NCI-H69 (cell line): Measurements from ENCODE around the gene TOP3B.

ENCODE experiments used
- DNase-seq: peaks from one replicate; lab custom pipeline; 2025; lab: John Stamatoyannopoulos, UW

Gene TOP3B

DNA sequence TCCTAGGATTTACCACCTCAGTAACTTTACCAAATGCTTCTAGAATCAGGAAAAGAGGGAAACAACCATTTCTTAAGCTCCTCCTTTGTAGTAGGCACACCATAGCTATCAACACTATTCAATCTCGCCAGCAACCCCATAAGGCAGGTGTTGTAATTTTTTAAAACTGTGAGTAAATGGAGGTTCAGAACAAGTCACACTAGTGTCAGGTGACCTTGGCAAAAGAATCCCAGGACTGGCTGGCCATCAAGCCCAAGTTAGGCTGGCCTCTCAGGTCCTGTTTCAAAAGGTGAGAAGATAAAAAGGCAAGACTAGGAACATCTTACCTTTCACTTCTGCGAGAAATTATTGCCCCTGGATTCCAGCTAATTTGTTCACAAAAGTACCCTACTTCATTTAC, 713 bp downstream of the TOP3B start:
- no peak for DNase-seq

DNA sequence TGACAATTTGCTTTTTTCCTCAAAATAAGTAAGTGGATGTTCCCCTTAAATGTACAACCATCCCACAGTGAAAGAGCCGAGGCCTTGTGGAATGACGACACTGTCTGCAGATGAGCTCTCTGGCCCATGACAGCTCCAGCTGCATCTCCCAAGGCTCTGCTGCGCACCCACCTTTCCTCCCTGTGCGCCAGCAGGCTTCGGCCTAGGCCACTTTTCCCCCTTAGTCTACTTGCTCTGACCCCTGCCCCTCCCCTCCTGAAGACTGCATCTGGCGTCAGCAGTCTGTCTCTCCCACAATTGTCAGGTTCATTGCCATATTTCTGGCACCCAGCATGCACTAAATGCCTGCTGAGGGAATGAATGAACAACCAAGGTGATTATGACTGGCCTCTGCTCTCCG, 2.0 kb downstream of the TOP3B start:
- DNase-seq: no peak

DNA sequence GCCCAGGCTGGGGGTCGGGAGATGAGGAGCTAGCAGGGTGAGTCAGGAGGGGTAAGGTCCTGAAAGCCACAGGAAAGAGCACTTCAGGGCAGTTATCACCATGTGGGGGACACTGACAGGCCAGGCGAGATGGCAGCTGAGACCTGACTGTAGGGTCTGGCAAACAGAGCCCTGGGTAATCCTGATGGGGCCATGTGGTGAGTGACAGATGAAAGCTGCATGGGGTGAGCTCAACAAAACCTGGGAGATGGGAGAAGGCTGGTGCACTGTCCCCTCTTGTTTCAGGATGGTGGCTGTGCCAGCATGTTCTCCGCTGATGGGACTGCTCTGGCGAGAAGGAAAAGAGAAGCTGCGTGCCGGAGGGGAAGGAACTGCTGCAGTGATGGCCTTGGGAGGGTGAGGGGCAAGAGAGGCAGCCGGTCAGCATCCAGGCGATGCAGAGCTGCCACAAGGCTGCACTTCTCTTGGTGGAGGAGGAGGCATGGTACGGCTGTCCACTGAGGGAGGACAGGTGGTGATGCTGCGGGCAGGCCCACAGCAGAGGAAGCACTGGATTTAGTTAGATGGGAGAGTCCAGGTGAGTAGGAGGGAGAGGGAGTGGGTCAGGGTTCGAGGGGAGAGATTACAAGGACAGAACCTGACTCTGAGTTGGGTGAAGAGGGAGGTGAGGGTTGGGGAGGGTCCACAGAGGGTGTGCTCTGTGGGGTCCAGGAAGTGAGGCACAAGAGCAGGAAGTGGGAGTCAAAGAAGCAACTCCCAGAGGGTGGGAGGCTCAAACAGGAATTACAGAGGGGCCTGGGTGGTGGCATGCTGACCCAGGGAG, 3.8 kb downstream of the TOP3B start:
- DNase-seq: no peak

DNA sequence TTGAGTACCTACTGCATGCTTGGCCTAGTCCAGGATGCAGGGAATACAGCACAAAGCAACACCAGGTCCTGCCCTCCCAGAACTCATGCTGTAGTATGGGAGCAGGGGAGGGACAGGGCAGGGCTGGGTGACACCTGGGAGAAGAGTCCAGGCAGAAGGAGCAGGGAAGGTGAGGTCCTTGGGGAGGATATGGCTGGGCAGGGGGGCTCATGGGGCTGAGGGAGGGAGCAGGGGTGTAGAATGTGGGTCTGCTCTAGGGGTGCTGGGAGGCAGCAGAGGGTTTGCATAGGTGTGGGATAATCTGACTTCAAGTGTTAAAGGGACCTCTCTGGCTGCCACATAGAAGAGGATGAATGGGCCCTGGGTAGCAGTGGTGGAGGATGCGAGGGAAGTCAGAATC, 4.8 kb downstream of the TOP3B start:
- no peak for DNase-seq

DNA sequence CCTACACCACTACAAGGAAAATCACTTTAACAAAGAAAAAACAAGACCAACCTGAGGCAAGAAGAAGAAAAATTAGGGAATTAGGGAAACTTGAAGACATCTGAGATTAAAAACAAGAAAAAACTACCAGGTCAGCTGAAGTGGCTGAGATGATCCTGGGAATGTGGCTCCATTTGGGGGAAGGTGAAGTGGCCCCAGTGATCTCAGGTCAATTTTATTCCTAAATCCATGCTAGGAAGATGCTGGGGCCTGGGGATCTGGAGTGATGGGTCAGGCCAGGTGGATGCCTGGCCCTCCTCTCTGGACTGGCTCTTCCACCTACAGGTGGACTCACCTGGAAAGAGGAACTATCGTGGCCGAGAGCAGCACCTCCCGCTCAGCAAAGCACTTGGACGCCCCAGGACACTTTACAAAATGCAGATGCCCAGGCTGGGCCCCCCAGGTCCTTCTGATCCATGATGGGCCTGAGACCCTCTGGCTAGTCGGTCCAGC, 6.7 kb downstream of the TOP3B start:
- no peak for DNase-seq

DNA sequence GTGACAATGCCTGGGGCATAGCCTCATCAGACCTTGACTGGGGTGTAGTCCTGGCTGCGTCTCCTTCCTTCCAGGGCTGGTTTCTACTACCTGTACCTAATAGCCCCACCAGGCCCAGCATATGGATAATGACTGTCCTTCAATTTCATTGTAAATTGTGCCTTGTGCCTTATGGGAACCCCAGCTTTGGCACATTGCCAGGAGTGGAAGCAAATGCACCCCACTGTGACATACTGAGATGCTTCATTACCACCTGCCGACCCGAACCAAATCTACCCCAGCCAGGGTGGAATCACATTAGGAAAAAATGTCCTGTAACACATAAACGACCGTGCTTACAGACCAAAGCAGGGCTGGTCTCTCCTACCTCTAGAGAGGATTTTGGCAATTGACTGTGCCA, 7.3 kb downstream of the TOP3B start:
- peak; percentile 74 for DNase-seq

DNA sequence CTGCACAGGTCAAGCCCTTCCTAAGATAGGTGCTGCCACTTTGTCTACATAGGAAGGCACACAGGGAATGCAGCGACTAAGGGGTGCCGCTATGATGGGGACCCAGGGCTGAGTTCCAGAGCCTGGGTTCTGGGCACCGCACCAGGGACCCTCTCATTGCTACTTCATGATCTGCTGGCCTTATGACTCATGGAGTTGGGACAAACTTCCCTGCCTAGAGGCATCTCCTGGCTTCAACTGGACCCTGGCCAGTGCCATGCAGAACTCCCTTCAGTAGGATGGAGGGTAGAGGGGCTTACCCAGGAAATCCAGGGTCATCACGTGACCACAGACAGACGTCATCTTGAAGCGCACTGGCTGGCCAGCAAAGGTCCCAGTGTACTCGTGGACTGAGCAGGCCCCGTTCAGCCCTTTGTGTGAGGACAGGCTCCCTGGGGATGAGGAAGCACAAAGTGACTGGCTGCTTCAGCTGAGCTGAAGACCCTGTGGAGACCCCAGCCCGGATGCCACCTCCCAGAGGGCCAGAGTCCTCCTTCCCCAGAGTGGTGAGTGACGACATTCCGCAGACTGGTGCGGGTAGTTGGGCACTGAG, 8.4 kb downstream of the TOP3B start:
- DNase-seq: no peak

DNA sequence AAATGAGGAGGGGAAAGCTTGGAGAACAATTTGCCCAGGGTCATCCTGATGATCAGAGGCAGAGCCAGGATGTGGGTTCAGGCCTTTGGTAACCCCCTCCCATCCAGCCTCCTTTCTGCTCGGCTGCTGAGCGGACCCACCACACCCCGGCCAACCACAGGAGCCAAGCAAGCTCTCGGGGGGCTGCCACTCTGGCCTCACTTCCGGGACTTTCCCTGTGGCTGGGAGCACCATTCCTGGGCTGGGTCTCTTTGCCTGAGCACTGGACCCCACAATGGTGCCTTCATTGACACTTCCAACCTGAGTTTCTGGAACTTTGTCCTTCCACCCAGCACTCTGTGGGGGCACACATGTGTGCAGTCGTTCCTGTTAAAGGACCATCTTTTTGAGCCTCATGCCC, 9.8 kb downstream of the TOP3B start:
- no peak for DNase-seq

DNA sequence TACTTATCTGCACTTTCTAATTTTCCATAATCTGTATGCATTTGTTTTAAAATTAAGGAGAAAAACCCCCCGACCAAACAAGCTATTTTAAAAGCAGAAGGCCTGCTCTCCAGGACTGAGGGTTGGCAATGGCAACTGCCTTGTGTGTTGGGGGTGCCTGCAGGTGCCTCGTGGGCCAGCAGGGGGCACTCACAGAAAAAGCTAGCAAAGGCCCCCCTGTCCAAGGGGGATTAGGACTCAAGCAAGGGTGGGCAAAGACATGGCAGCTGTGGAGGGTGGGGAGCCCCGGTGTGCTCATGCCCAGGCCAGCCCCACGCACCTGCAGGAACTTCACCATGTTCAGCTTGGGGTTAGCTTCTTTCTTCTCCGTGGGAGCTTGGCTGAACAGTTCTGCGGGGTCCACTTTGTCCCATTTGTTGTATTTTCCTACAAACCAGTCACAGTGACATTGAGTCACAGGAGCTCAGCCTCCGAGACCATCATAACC, 10.3 kb downstream of the TOP3B start:
- peak; percentile 16 for DNase-seq

DNA sequence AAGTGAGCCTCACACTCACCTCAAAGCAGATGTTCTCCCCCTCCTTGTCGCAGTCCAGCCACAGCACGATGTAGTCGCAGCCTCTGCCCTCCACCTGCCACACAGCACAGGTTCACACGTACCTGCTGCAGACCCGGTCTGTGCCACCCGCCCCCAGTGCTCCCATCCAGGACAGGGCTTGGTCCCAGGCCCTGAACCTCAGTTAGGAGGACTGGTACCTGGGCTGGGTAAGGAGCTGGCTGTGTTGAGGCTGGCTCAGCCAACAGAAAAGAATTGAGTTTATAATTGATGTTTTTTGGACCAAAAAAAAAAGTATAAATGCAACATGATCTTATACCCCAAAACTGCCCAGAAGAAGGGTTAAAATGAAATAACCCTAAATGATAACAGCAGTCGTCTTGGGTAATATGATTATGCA, 10.7 kb downstream of the TOP3B start:
- no peak for DNase-seq

DNA sequence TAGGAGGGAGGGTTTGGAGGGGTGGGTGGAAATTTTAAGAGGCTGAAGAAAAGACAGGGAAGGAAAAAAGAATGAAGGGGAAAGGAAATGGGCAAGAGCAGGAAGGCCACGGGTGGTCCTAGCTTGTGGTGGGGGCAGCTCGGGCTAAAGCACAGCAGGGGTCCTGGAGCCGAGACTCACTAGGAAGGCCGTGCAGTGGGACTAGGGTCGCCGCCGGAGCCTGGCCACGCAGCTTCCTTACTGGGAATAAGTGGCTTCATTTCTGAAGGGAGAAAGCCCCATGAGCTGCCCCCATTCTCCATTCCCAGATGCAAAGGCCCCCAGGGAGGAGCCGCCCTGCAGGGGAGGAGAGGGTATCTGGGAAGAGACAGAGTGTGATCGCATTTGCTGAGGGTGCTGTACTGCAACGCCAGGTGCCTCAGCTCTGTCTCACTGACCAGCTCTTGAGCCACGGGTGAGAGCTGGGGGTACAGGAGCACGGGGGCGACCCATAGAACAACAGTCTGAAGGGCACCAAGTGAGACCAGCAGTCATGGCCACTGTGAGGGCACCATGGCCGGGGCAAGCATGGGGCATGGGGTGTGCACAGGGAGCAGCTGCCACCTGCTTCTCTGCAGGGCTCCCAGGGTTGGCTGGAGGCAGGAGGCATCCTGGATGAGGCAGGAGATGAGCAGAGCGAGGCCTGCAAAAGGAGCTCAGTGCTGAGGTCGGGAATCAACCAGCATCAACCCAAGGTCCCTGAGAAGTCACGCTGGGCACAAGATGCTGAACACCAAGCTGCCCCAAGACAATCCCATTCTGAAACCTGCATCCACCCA, 11.6 kb downstream of the TOP3B start:
- DNase-seq: no peak

DNA sequence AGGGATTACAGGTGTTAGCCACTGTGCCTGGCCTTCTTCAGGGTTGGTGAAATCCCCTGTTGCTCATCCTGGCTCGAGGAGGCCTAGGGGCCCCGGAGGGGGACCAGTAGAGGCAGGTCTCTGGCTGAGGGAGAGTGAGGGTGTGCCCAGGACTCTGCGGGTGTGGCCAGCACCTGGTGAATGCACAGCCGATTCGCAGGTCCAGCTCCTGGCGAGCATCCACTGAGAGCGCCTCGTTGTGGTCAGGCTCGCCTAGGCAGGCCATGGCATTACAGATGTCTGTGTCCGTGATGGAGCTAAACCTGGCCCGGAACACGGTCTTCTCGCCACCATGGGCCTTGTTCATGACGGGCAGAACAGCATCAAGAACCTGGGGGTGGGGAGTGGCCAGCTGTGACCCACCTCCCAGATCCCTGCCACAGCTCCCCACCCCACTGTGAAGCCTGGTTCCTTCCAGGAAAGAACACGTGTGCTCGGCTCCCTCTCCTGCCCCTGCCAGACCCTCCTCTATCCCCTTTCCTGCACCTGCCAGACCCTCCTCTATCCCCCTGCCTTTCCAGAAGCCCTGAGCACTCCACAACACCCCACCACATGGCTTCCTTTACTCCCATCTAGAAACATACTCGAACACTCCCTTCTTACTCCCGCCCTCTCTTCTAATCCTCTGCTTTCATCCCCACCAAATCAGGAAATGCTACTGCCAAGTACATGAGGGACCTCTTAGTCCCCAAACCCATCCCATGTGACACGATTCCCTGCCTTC, 12.4 kb downstream of the TOP3B start:
- no peak for DNase-seq

DNA sequence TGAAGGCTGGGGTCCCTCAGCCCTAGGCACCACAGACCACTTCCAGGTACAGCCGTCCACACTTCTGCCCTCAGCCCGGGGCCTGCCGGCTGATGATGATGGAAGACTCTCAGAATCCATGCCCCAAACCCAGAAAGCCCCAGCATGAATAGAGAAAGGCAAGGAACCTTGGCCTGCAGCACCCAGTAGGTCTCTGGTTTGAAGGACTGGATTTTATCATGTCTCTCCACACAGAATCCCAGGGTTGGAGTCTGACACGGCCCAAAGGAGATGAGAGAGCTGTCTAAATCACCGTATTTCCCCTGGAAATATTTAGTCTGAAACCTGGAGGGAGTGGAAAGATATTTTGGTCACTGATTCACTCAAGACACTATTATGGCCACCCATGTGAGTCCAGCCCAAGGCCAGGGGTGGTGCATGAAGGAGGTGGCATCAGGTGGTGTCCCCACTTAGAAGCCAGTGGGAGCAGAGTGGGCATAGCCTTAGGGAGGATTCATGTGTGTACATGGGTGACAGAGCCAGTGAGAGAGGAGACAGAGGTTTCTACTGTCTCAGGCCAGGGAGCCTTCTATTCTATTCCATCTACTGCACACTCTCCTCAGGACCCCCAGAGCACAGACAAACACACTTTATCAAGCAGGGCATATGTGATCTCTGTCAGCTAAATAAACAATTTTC, 14.0 kb downstream of the TOP3B start:
- DNase-seq: no peak

DNA sequence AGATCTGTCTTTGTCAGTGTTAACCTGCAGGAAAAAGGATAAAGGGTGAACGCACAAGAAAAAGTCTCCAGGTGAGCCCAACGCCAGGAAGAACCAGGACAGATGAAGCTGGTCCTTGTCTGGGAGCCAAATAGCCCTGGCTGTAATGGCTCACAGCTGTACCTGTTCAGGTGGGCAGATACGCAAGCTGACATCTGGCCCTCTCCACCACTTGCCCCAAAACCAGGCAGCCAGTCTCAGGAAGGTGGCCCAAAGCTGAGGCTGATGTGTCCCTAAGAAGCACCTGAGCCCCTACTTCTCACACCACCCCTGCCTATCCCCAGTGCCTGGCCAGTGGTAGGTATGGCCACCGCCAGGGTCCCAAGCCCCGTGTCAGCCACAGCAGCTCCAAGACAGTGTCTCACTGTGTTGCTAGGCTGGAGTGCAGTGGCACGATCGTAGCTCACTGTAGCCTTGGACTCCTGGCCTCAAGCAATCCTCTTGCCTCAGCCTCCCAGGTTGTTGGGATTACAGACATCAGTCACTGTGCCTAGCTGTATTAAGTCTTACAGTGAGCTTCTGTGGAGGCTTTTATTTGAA, 14.8 kb downstream of the TOP3B start:
- DNase-seq: no peak

DNA sequence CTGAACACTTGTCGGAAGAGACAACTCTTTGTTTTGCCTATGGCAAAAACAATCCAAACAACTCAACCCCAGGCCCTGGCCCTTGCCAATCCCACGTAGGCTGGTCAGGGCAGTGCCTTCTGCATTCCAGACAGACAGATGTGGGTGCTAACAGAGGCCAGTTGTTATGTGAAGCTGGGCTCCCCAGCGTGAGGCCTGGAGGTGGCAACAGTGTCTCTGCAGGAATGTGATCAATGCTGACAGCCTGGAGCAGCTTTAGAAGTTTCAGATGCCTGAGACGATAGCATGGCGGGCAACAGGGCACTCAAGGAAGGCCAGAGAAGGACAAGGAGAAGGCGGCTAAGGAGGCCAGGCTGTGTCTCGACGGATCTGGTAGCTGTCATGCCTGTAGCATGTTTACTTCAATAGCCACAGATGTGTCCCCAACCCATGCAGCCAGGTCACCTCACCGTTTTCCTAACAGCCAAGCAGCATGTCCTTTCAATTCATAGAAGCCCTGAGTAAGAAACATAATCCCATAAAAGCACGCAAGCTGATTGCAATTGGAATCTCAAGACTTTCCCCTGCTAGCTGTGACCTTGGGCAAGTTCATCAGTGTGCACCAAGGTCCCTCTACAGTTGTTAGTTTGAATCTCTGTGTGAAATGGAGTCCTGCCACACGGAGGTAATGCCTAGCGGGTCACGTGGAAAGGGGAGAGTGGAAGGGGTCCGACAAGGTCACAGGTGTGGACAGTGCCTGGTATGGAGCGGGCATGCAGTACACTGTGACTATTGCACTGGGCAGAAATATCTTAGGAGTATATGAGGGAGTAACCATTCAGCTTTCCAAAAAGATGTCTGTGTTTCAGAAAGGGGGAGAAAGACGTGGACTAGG, 15.7 kb downstream of the TOP3B start:
- no peak for DNase-seq

DNA sequence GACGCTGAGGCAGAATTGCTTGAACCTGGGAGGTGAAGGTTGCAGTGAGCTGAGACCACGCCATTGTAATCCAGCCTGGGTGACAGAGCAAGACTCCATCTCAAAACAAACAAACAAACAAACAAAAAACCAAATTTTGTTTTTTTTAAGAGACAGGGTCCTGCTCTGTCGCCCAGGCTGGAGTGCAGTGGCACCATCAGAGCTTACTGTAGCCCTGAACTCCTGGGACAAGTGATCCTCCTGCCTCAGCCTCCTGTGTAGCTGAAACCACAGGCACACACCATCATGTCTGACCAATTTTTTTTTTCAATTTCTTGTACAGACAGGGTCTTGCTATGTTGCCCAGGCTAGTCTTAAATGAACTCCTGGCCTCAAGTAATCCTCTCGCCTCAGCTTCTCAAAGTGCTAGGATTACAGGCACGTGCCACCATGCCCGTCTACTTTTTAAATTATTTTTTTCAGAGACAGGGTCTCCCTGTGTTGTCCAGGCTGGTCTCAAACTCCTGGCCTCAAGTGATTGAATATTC, 16.8 kb downstream of the TOP3B start:
- DNase-seq: no peak

DNA sequence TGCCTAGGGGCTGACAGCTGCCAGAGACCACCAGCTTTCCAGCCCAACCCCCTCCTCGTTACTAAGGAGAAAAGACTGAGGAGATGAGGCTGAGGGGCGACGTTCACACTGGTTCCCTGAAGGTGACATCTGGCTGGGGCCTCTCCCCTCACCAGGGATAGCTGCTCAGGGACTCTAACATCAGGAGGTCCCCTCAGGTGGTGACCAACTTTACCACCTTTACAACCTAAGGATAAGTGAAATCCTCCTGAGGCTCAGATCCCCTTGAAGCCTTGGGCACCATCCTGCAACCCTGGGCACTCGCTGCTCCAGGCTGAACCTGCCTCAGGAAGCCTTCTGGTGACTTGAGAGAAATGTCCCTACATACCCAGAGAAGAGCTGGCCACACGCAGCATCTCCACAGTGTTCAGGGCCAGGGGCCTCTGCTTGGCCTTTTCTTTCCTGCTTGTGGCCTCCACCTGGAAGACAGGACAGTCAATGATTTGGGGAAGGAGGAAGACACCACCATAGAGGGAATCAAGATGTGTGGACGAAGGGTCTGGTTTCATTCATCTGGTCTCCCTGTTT, 17.6 kb downstream of the TOP3B start:
- DNase-seq: no peak

DNA sequence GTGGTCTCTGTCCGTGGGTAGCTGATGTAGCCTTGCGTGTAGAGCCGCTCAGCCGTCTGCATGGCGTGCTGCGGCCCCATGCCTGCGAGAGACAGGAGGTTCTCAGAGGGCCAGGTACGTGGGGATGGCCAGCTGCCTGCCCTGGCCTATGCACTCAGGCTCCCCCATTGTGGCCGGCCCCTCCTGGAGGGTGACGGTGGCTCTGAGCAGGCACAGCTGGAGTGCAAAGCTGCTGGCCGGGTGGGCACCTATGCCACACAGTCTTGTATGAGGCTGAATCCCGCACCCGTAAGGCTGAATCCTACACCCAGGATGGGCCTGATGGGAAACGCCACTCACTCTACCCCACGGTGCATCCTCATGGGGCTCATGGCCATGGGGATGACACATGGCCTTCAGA, 18.4 kb downstream of the TOP3B start:
- DNase-seq: no peak

DNA sequence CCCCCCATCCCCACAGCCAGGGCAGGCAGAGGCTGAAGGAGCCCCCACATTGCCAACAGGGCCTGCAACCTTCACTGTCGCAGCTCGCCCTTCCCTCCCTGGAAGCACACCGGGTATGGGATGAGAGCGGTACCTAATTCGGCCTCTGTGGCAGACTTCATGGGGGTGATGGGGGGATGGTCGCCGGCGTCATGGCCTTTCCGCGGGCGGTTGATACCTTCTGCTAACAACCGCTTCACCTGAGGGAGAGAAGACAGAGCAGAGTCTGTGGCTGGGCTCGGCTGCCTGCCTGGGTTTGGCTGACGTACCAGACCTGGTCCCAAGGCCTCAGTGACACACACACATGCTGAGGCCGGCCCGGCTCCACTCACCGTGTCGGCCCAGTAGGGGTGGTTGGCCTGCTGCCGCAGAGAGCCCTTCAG, 18.8 kb downstream of the TOP3B start:
- no peak for DNase-seq
